ENCODE measurements around the gene RSPO3.

The RSPO3 gene

GRCh38 chr6:127147534-127147933 is 29.1 kb downstream of the RSPO3 start:
- no peak for TF ChIP-seq CTCF (IDR thresholded peaks at IDR 0.05; ENCODE audit: low read depth, low read length, missing control alignments)
- DNase-seq (ENCODE audit: low read depth) = no peak
- no peak overlapping the region for H3K4me3 ChIP-seq (ENCODE audit: low read depth, low read length)

- H3K4me3 ChIP-seq (ENCODE audit: low read depth, low read length) = no peak overlapping the region
- DNase-seq (ENCODE audit: low read depth) = no peak
- no peak for TF ChIP-seq CTCF (IDR thresholded peaks at IDR 0.05; ENCODE audit: low read depth, low read length, missing control alignments)
These were observed 30.0 kb downstream of the RSPO3 start for GRCh38 chr6:127148511-127148910.

GRCh38 chr6:127154509-127154908 is 36.0 kb downstream of the RSPO3 start:
- no peak for DNase-seq (ENCODE audit: low read depth)
- TF ChIP-seq CTCF (IDR thresholded peaks at IDR 0.05; ENCODE audit: low read depth, low read length, missing control alignments) = no peak
- H3K4me3 ChIP-seq (ENCODE audit: low read depth, low read length) = no peak overlapping the region

GRCh38 chr6:127160484-127160883 is 42.0 kb downstream of the RSPO3 start:
- H3K4me3 ChIP-seq (ENCODE audit: low read depth, low read length) = no peak overlapping the region
- no peak for DNase-seq (ENCODE audit: low read depth)
- no peak for TF ChIP-seq CTCF (IDR thresholded peaks at IDR 0.05; ENCODE audit: low read depth, low read length, missing control alignments)

GRCh38 chr6:127162836-127163235 is 44.4 kb downstream of the RSPO3 start:
- DNase-seq (ENCODE audit: low read depth) = no peak
- H3K4me3 ChIP-seq (ENCODE audit: low read depth, low read length) = no peak overlapping the region
- TF ChIP-seq CTCF (IDR thresholded peaks at IDR 0.05; ENCODE audit: low read depth, low read length, missing control alignments) = no peak

GRCh38 chr6:127164036-127164435 is 45.6 kb downstream of the RSPO3 start:
- no peak for TF ChIP-seq CTCF (IDR thresholded peaks at IDR 0.05; ENCODE audit: low read depth, low read length, missing control alignments)
- no peak overlapping the region for H3K4me3 ChIP-seq (ENCODE audit: low read depth, low read length)
- no peak for DNase-seq (ENCODE audit: low read depth)

GRCh38 chr6:127164565-127164964 is 46.1 kb downstream of the RSPO3 start:
- no peak for DNase-seq (ENCODE audit: low read depth)
- no peak overlapping the region for H3K4me3 ChIP-seq (ENCODE audit: low read depth, low read length)
- TF ChIP-seq CTCF (IDR thresholded peaks at IDR 0.05; ENCODE audit: low read depth, low read length, missing control alignments) = no peak

All from GM12864 (cell line).